Prostate gland (tissue), 2 donors: Measurements from ENCODE around the gene GCNT2. TPM values are rescaled to one million over a fixed set of nuclear protein-coding genes. Genes with fewer than 3 reads are reported as not detected.
"Not testable (repeated sequence)": the region's sequence is repeated elsewhere in the genome, so short reads cannot be mapped to it uniquely, and the experiment has no call there.

Experiments
- DNase-seq: peaks from one replicate; pipeline ENCODE4 v3.0.0-alpha.2; 2019; ENCODE audit warnings: low spot score
- H3K27ac ChIP-seq, 2 donors: fragments of 200-600 bp; sonication (generic); 2 replicates each; pipeline ENCODE4 v1.5.1; 2017 to 2019
- H3K27me3 ChIP-seq: fragments of 200-600 bp; sonication (generic); replicated peaks from 2 replicates; pipeline ENCODE4 v1.5.1; 2019; ENCODE audit not compliant: insufficient read depth
- H3K36me3 ChIP-seq, 2 donors: fragments of 200-600 bp; sonication (generic); 1 replicate in 1 of 2; 2 replicates in 1 of 2; pipeline versions ENCODE4 v1.5.1 to v1.8.1; 2017 to 2019
- H3K4me1 ChIP-seq: fragments of 200-600 bp; sonication (generic); replicated peaks from 2 replicates; pipeline ENCODE4 v1.5.1; 2019
- H3K4me3 ChIP-seq, 2 donors: fragments of 200-600 bp; sonication (generic); 2 replicates each; pipeline ENCODE4 v1.5.1; 2017 to 2019
- H3K9me3 ChIP-seq: fragments of 200-600 bp; sonication (generic); 2 replicates; pipeline ENCODE4 v1.5.1; 2017
- POLR2A ChIP-seq: fragments of 450-650 bp; IDR thresholded peaks from one replicate; pipeline ENCODE4 v1.6.1; 2016; ENCODE audit warnings: antibody characterized with exemption, mild to moderate bottlenecking
- POLR2AphosphoS5 ChIP-seq: sonication (generic); formaldehyde crosslinking; IDR thresholded peaks from one replicate; pipeline ENCODE4 v1.6.1; 2017; ENCODE audit warnings: antibody characterized with exemption
- WGBS: methylation state at CpG from one replicate; pipeline ENCODE4 v1.1.5; 2018; 5-methylcytosine and 5-hydroxymethylcytosine counted together
- intact Hi-C: fragments of 100-400 bp; cut with DNase I; formaldehyde crosslinking; loops from one replicate; pipeline ENCODE4 v1.14.2; 2022
- total RNA-seq, 2 donors: library from RNA; depleted of rRNA; stranded (reverse); fragments of >200 nt; gene quantifications; one replicate each; pipeline ENCODE4 v1.1.0, GENCODE V29; 2016
- TF ChIP-seq, protein P1 (sequence below), 4 experiments: fragments of 200-600 bp in 2 of 4; fragments of 450-650 bp in 2 of 4; sonication (generic) in 2 of 4; IDR thresholded peaks; 1 replicate in 3 of 4; 2 replicates in 1 of 4; pipeline ENCODE4 v1.5.1; 2016 to 2019; ENCODE audit warnings: antibody characterized with exemption in 4 of 4, mild to moderate bottlenecking in 2 of 4, moderate library complexity in 2 of 4

GCNT2 gene
- total RNA-seq, 2 donors from 2014 or later: 22.9 to 58.2 TPM

DNA sequence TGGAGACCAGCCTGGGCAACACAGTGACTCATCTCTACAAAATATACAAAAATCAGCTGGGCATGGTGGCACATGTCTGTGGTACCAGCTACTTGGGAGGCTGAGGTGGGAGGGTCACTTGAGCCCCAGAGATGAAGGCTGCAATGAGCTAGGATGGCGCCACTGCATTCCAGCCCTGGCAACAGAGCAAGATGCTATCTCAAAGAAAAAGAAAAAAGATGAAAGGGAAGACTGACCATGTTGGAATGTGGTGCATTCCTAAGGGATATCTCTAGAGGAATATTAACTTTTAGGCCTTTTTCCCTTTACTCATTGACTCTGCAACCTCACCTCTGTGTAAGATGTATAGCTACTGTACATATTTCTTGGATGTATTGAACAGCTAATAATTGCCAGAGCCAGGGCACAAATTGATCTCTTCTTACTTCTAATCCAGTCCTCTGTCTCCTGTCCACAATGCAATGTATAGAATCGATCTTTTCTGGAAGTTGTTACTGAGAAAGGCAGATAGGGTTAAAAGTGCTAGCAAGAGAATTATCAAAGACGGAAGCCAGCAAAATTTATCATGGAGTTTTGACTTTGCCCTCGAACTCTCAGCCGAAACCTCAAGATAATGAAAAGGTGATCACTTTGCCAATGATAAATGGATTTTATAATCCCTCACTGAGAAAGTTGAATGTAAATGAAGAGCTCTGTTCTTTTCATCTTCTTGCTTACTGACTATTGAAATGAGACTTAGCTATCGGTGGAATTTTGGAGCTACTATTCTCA is 46.3 kb downstream of the GCNT2 start:
- no peak for DNase-seq
- WGBS: 90% methylated on average over 6 of the region's 6 CpGs
- no peak overlapping the region for H3K27ac ChIP-seq

DNA sequence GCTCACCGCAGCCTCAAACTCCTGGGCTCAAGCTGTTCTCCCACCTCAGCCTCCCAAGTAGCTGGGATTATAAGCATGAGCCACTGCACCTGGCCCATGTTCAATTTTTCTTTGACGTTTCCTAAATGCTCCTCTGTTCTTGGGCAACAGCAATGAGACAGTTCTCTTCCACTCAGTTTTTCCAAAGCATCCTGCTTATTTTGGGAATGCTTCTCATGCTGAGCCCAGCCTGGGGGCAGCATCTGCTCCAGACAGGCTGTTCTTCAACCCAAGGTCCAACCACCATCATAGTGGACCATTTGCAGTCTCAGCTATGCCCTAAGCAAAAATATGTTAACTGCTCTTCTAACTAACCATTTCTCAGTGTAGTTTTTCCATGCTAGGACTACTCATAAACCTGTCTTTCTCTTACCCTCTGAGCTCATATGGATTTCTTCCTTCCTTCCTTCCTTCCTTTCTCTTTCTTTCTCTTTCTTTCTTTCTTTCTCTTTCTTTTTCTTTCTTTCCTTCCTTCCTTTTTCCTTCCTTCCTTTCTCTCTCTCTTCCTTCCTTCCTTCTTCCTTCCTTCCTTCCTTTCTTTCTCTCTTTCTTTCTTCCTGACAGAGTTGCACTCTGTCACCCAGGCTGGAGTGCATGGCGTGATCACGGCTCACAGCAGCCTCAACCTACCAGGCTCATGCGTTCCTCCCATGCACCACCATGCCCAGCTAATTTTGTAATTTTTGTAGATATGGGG is 48.4 kb downstream of the GCNT2 start:
- Histone ChIP-seq H3K4me1 (no peaks in the 10 kb centered on the region), H3K36me3 (no peaks in the 10 kb centered on the region), H3K27ac (no peak overlapping the region), H3K4me3 (no peak overlapping the region), H3K9me3 (no peaks in the 10 kb centered on the region), H3K27me3 (no peaks in the 10 kb centered on the region)
- TF ChIP-seq, protein P1, sequence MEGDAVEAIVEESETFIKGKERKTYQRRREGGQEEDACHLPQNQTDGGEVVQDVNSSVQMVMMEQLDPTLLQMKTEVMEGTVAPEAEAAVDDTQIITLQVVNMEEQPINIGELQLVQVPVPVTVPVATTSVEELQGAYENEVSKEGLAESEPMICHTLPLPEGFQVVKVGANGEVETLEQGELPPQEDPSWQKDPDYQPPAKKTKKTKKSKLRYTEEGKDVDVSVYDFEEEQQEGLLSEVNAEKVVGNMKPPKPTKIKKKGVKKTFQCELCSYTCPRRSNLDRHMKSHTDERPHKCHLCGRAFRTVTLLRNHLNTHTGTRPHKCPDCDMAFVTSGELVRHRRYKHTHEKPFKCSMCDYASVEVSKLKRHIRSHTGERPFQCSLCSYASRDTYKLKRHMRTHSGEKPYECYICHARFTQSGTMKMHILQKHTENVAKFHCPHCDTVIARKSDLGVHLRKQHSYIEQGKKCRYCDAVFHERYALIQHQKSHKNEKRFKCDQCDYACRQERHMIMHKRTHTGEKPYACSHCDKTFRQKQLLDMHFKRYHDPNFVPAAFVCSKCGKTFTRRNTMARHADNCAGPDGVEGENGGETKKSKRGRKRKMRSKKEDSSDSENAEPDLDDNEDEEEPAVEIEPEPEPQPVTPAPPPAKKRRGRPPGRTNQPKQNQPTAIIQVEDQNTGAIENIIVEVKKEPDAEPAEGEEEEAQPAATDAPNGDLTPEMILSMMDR (IDR thresholded peaks at IDR 0.05): no peak
- TF ChIP-seq POLR2A (no peak), POLR2AphosphoS5 (no peak)
- 80% methylated on average over 5 of the region's 5 CpGs for WGBS
- no peak for DNase-seq
- intact Hi-C loops: no loop called here

More for the DNA sequence above, 46.3 kb downstream of the GCNT2 start:
- no peaks in the 10 kb centered on the region for H3K36me3 ChIP-seq
- no peaks in the 10 kb centered on the region for H3K4me1 ChIP-seq
- H3K9me3 ChIP-seq: no peaks in the 10 kb centered on the region
- intact Hi-C loops: no loop called here
- no peaks in the 10 kb centered on the region for H3K27me3 ChIP-seq
- TF ChIP-seq POLR2A: no peak
- TF ChIP-seq, protein P1 (IDR thresholded peaks at IDR 0.05): no peak
- no peak overlapping the region for H3K4me3 ChIP-seq

DNA sequence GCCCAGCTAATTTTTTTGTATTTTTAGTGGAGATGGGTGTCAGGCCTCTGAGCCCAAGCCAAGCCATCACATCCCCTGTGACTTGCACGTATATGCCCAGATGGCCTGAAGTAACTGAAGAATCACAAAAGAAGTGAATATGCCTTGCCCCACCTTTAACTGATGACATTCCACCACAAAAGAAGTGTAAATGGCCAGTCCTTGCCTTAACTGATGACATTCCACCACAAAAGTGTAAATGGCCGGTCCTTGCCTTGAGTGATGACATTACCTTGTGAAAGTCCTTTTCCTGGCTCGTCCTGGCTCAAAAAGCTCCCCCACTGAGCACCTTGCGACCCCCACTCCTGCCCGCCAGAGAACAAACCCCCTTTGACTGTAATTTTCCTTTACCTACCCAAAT is 54.4 kb downstream of the GCNT2 start:
- not testable (repeated sequence) for DNase-seq, H3K36me3 ChIP-seq

DNA sequence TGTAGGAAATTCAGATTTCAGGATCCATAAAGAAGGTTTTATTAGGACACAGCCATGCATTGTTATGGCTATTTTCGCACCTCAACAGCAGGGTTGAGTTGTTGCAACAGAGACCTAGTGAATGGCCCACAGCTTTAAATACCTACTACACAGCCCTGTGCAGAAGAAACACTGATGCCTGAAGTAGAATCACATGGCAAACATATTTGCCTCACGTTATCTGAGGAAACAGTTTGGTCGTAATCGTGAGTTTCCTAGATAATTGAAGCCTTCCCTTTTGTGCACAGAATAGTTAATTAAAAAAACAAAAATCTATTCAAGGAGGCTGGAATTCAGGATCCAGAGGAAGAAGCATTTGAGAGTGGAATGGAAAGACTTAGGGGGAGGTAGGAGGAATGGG is 55.1 kb downstream of the GCNT2 start:
- TF ChIP-seq, protein P1 (IDR thresholded peaks at IDR 0.05): no peak
- TF ChIP-seq POLR2A (no peak), POLR2AphosphoS5 (no peak)
- Histone ChIP-seq H3K27ac (no peak overlapping the region), H3K4me3 (no peak overlapping the region), H3K27me3 (no peaks in the 10 kb centered on the region), H3K4me1 (no peaks in the 10 kb centered on the region), H3K36me3 (no peaks in the 10 kb centered on the region), H3K9me3 (no peaks in the 10 kb centered on the region)
- intact Hi-C loops: no loop called here
- DNase-seq: no peak
- WGBS: 89% methylated on average over 4 of the region's 4 CpGs

More for the DNA sequence above, 54.4 kb downstream of the GCNT2 start:
- H3K9me3 ChIP-seq, intact Hi-C loops, H3K4me3 ChIP-seq, H3K27ac ChIP-seq, H3K4me1 ChIP-seq, H3K27me3 ChIP-seq: not testable (repeated sequence)
- 86% methylated on average over 5 of the region's 5 CpGs for WGBS

DNA sequence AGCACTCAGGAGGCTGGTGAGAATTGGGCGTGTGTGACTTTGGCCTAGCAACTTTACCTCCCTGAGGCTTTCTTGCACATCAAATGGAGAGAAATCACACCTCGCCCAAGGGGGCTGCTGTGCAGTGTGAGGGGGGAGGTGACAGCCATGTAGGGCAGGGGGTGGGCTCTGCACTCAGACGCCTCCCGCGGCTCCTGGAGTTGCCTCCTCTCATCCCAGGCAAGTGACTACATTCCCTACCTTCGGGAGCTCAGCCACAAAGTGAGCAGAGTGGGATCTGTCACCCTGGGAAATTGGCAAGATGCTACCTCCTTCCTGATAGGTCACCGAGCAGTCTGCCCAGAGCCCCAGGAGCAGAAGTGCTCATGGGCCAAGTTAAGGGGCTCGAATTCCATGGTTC is 56.0 kb downstream of the GCNT2 start:
- Histone ChIP-seq H3K27me3 (no peaks in the 10 kb centered on the region), H3K27ac (no peak overlapping the region), H3K9me3 (no peaks in the 10 kb centered on the region), H3K36me3 (no peaks in the 10 kb centered on the region), H3K4me3 (no peak overlapping the region), H3K4me1 (no peaks in the 10 kb centered on the region)
- intact Hi-C loops: no loop called here
- 89% methylated on average over 8 of the region's 8 CpGs for WGBS
- TF ChIP-seq, protein P1 (IDR thresholded peaks at IDR 0.05): no peak
- TF ChIP-seq POLR2A (no peak), POLR2AphosphoS5 (no peak)
- DNase-seq: no peak
